GM23248 (cell line): Measurements from ENCODE around the gene TRMT13. TPM values are rescaled to one million over a fixed set of nuclear protein-coding genes. Genes with fewer than 3 reads are reported as not detected.

ENCODE experiments used
- DNase-seq: peaks from one replicate; pipeline ENCODE4 v3.0.0-alpha.2; 2015
- H2AFZ ChIP-seq: fragments of 200-600 bp; sonication (generic); 2 replicates; pipeline ENCODE4 v1.6.1; 2016; ENCODE audit warnings: antibody characterized with exemption
- H3F3A ChIP-seq: fragments of 200-600 bp; sonication (generic); 2 replicates; pipeline ENCODE4 v1.6.1; 2016; ENCODE audit warnings: mild to moderate bottlenecking, antibody characterized with exemption, mixed run types; ENCODE audit not compliant: insufficient read depth
- H3K27ac ChIP-seq: fragments of 200-600 bp; sonication (generic); 2 replicates; pipeline ENCODE4 v1.5.1; 2016; ENCODE audit warnings: mild to moderate bottlenecking
- H3K27me3 ChIP-seq: fragments of 200-600 bp; sonication (generic); replicated peaks from 2 replicates; pipeline ENCODE4 v1.6.1; 2016; ENCODE audit warnings: mild to moderate bottlenecking; ENCODE audit not compliant: insufficient read depth
- H3K36me3 ChIP-seq: fragments of 200-600 bp; sonication (generic); 2 replicates; pipeline ENCODE4 v1.6.1; 2016; ENCODE audit warnings: low read depth, mild to moderate bottlenecking
- H3K4me1 ChIP-seq: fragments of 200-600 bp; sonication (generic); 2 replicates; pipeline ENCODE4 v1.6.1; 2016; ENCODE audit warnings: mild to moderate bottlenecking; ENCODE audit not compliant: insufficient read depth
- H3K4me2 ChIP-seq: fragments of 200-600 bp; sonication (generic); one replicate; pipeline ENCODE4 v1.6.1; 2016; ENCODE audit warnings: mild to moderate bottlenecking; ENCODE audit not compliant: unreplicated experiment
- H3K4me3 ChIP-seq: fragments of 200-600 bp; sonication (generic); 2 replicates; pipeline ENCODE4 v1.5.1; 2016; ENCODE audit warnings: mild to moderate bottlenecking
- H3K79me2 ChIP-seq: fragments of 200-600 bp; sonication (generic); 2 replicates; pipeline ENCODE4 v1.6.1; 2016; ENCODE audit warnings: mild to moderate bottlenecking; ENCODE audit not compliant: insufficient read depth
- H3K9ac ChIP-seq: fragments of 200-600 bp; sonication (generic); 2 replicates; pipeline ENCODE4 v1.6.1; 2016; ENCODE audit warnings: mild to moderate bottlenecking
- H3K9me2 ChIP-seq: fragments of 200-600 bp; sonication (generic); 2 replicates; pipeline ENCODE4 v1.6.1; 2016; ENCODE audit warnings: mixed run types, mild to moderate bottlenecking, moderate library complexity; ENCODE audit not compliant: insufficient read depth
- H3K9me3 ChIP-seq: fragments of 200-600 bp; sonication (generic); one replicate; pipeline ENCODE4 v1.6.1; 2017; ENCODE audit warnings: low read depth
- H4K20me1 ChIP-seq: fragments of 200-600 bp; sonication (generic); 2 replicates; pipeline ENCODE4 v1.6.0; 2016; ENCODE audit not compliant: insufficient read depth
- EZH2 ChIP-seq: fragments of 200-600 bp; sonication (generic); IDR thresholded peaks from 2 replicates; pipeline ENCODE4 v1.6.1; 2018; ENCODE audit warnings: antibody characterized with exemption, mild to moderate bottlenecking; ENCODE audit not compliant: insufficient read depth, poor library complexity, severe bottlenecking
- EZH2phosphoT487 ChIP-seq: fragments of 200-600 bp; sonication (generic); IDR thresholded peaks from 2 replicates; pipeline ENCODE4 v1.6.1; 2018; ENCODE audit warnings: antibody characterized with exemption, moderate library complexity, mild to moderate bottlenecking, low read depth; ENCODE audit not compliant: insufficient read depth
- WGBS, 2 experiments: methylation state at CpG; one replicate each; pipeline ENCODE4 v1.1.6; 2015 to 2017; ENCODE audit warnings: low lambda C conversion rate in 2 of 2, low coverage in 1 of 2; ENCODE audit errors: missing lambda C conversion rate in 2 of 2; 5-methylcytosine and 5-hydroxymethylcytosine counted together
- in situ Hi-C: fragments of 300-500 bp; cut with MboI; formaldehyde crosslinking; loops from 2 replicates; pipeline ENCODE4 v1.15.0; 2020
- polyA plus RNA-seq: library from polyadenylated mRNA; unstranded; fragments of >200 nt; fragmentation: Nextera tagmentation; extraction: Ambion mirVana; gene quantifications from 2 replicates; pipeline ENCODE4 v1.2.1, GENCODE V29; 2016
- total RNA-seq: library from RNA; depleted of rRNA; stranded (reverse); fragments of >200 nt; shearing (Covaris generic); gene quantifications from 2 replicates; pipeline ENCODE4 v1.2.3, GENCODE V29; 2014

TRMT13 gene
- total and polyA plus RNA-seq, 2 experiments from 2014 or later = 11.4 to 19.9 TPM

- Histone ChIP-seq H3K4me2 (peak overlapping the region; percentile 54), H3K36me3 (no peaks in the 10 kb centered on the region), H3K4me1 (peaks cover 2% of the 10 kb centered on the region; the same call in 1 of the 2 replicates), H2AFZ (no peak overlapping the region), H3K9me3 (no peaks in the 10 kb centered on the region), H3K79me2 (no peaks in the 10 kb centered on the region), H3K27me3 (no peaks in the 10 kb centered on the region), H3K9me2 (no peaks in the 10 kb centered on the region), H3F3A (0 out of 2 replicates have a peak, but pooled peaks cover 7% of the 10 kb centered on the region), H3K4me3 (no peak overlapping the region), H3K9ac (no peak overlapping the region), H3K27ac (peak overlapping the region; percentile 20; the same call in 1 of the 2 replicates), H4K20me1 (no peaks in the 10 kb centered on the region)
- 89 to 94% methylated on average over 5 of the region's 5 CpGs for WGBS, 2 experiments
- DNase-seq = no peak
- in situ Hi-C loops = no loop called here
- no peak for TF ChIP-seq EZH2phosphoT487
Observed at GRCh38 chr1:100164702-100165101, 31.7 kb downstream of the TRMT13 start.

DNA sequence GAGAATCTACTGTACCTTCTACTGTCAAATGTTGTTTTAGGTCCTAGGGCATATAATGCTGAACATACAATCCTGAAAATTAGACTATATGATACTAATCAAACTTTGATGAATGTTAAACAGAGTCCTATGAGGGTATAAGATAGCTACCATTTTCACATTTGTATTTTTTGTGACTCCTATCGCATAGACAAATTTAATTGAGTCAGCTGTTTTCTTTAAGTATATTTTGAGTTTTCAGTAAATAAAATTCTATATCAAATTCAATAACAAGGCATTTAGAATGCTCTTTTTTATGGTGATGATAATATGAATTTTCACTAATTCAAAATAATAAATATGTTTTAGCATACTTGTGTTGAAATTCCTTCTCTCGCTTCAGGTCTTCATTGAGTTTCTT is 35.1 kb downstream of the TRMT13 start:
- TF ChIP-seq EZH2 = no peak
- no peak for TF ChIP-seq EZH2phosphoT487
- in situ Hi-C loops = no loop called here
- no peaks in the 10 kb centered on the region for H3K79me2 ChIP-seq
- no peak overlapping the region for H3K27ac ChIP-seq
- no peaks in the 10 kb centered on the region for H3K27me3 ChIP-seq
- H3K4me1 ChIP-seq = peaks cover 2% of the 10 kb centered on the region; the same call in 1 of the 2 replicates
- H3K9me2 ChIP-seq = no peaks in the 10 kb centered on the region
- H3F3A ChIP-seq = 0 out of 2 replicates have a peak, but pooled peaks cover 7% of the 10 kb centered on the region
- no peak for DNase-seq
- no peak overlapping the region for H3K4me2 ChIP-seq
- no peaks in the 10 kb centered on the region for H4K20me1 ChIP-seq
- 94 to 99% methylated on average over 2 of the region's 2 CpGs for WGBS, 2 experiments
- no peaks in the 10 kb centered on the region for H3K36me3 ChIP-seq
- H2AFZ ChIP-seq = no peak overlapping the region
- no peak overlapping the region for H3K4me3 ChIP-seq
- no peaks in the 10 kb centered on the region for H3K9me3 ChIP-seq
- no peak overlapping the region for H3K9ac ChIP-seq

DNA sequence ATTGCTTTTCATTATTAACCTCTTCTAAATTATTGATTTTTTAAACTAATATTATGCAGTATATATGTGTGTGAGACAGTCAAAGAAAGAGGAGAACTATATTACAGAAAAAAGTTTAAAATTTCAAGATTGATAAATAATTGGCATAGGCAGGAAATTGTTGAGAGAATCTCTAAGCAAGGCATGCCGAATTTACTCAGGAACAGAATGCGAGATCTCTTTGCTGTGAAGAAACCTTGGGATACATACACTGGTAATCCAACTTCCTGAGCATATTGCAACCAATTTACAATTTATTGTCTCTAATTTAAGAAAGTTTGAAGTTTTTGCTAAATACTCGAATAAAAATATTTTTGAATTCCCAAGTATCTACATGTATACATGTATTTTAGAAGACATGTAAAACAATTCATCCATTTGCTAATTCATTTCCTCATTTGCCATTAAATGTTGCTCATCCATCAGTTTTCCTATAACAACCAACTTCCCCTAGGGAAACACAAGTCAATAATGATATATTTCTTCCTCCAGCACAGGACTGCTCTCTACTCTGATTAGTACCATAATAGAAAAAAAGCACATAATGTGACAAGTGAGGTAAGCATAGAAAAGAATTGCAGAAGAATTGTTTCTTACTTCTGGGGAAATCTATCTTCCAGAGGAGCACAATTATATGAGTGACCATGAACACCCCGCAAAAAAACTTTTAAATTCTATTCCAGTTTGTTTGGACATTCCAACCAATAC is 44.5 kb downstream of the TRMT13 start:
- Histone ChIP-seq H3K9me2 (no peaks in the 10 kb centered on the region), H3K36me3 (no peaks in the 10 kb centered on the region), H3K9ac (no peak overlapping the region), H2AFZ (no peak overlapping the region), H4K20me1 (no peaks in the 10 kb centered on the region), H3K9me3 (no peaks in the 10 kb centered on the region), H3K27ac (no peak overlapping the region), H3K79me2 (no peaks in the 10 kb centered on the region), H3K4me2 (no peak overlapping the region), H3F3A (no peaks in the 10 kb centered on the region), H3K27me3 (no peaks in the 10 kb centered on the region), H3K4me3 (no peak overlapping the region), H3K4me1 (no peaks in the 10 kb centered on the region)
- no peak for TF ChIP-seq EZH2
- TF ChIP-seq EZH2phosphoT487 = no peak
- WGBS, 2 experiments = 92 to 97% methylated on average over 4 of the region's 4 CpGs
- in situ Hi-C loops = no loop called here
- no peak for DNase-seq

GRCh38 chr1:100178091-100178490 is 45.1 kb downstream of the TRMT13 start, which contains the start of gene LRRC39:
TSS of gene LRRC39 (minus strand) at chr1:100178256. CDS start at chr1:100168516, 9,740 bp downstream.
- Histone ChIP-seq H3K4me3 (no peak within 1 kb of the TSS), H3K27me3 (no peaks in the 10 kb centered on the region), H3K9me3 (no peaks in the 10 kb centered on the region), H3K4me1 (no peaks in the 10 kb centered on the region), H3F3A (no peaks in the 10 kb centered on the region), H4K20me1 (no peaks in the 10 kb centered on the region), H3K9ac (no peak within 1 kb of the TSS), H3K27ac (no peak within 1 kb of the TSS), H3K79me2 (no peaks in the 10 kb centered on the region), H3K9me2 (no peaks in the 10 kb centered on the region), H2AFZ (no peak within 1 kb of the TSS), H3K36me3 (no peaks in the 10 kb centered on the region), H3K4me2 (no peak within 1 kb of the TSS)
- in situ Hi-C loops = no loop called here
- no peak for TF ChIP-seq EZH2
- TF ChIP-seq EZH2phosphoT487 = no peak
- DNase-seq = no peak
- WGBS, 2 experiments = 75 to 77% methylated on average over 5 of the region's 5 CpGs
